ENCODE results near the gene PTPRM. TPM values are rescaled to one million over a fixed set of nuclear protein-coding genes. Genes with fewer than 3 reads are reported as not detected.

PTPRM gene
- total and polyA plus RNA-seq, 2 of the 4 experiments (the other 2 are of a cell fraction): 28.3 to 51.2 TPM

DNA sequence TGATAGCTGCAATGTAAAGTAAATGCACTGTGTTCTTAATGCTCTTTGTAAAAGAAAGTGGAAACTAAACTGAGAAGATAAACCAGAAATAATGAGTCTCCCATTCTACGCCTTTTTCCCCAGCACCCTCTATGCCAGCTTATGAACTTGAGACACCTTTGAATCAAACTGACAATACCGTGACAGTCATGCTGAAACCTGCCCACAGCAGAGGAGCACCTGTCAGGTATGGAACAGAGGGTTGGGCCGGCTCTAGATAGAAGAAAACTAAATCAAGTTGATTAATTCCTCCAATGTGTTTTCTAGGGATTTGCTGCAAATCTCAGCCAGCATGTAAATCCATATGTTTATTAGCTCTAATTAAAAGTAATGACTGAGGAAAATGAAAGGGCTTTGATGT lies 521.5 kb downstream of the PTPRM start:
- no peaks in the 10 kb centered on the region for H3K79me1 ChIP-seq (ENCODE audit: low read depth in 1 of 2, low read length in 2 of 2)
- intact Hi-C loops (cut with micrococcal nuclease): no loop called here
- no peak overlapping the region for H2BK5ac ChIP-seq (ENCODE audit: low read depth, low read length, poor library complexity, severe bottlenecking)
- no peak overlapping the region for H3K4me3 ChIP-seq (ENCODE audit: insufficient read depth, low read depth, low read length)
- no peak overlapping the region for H3K18ac ChIP-seq (ENCODE audit: low read depth, low read length)
- dilution Hi-C loops (cut with HindIII; ENCODE audit: low sequenced_read_pairs, unreplicated experiment): no loop called here
- H4K20me1 ChIP-seq (ENCODE audit: insufficient read depth, low read length): no peaks in the 10 kb centered on the region
- no peak overlapping the region for H3K4ac ChIP-seq (ENCODE audit: low read depth, low read length)
- H4K91ac ChIP-seq (ENCODE audit: insufficient read depth, low read depth, low read length): no peak overlapping the region
- WGBS, 2 experiments (ENCODE audit: extremely low coverage in 2 of 2, insufficient read length in 1 of 2): no CpG with 5 or more reads among the region's 3 CpGs
- in situ Hi-C loops (cut with MboI; ENCODE audit: low sequenced_read_pairs): no loop called here
- DNase-seq: no peak
- H3K4me1 ChIP-seq (ENCODE audit: control insufficient read depth, insufficient read depth, low read length): no peaks in the 10 kb centered on the region
- no peak overlapping the region for H2BK15ac ChIP-seq (ENCODE audit: low read depth, low read length)
- TF ChIP-seq MAZ (IDR thresholded peaks at IDR 0.05; ENCODE audit: borderline replicate concordance, low read depth, low read length): no peak
- no peak for TF ChIP-seq NFE2L2 (IDR thresholded peaks at IDR 0.05; ENCODE audit: low read depth, low read length)
- no peak for TF ChIP-seq CHD1 (IDR thresholded peaks at IDR 0.05; ENCODE audit: low read depth, low read length)
- TF ChIP-seq RAD21 (IDR thresholded peaks at IDR 0.05; ENCODE audit: low read length): no peak
- TF ChIP-seq, protein P1, sequence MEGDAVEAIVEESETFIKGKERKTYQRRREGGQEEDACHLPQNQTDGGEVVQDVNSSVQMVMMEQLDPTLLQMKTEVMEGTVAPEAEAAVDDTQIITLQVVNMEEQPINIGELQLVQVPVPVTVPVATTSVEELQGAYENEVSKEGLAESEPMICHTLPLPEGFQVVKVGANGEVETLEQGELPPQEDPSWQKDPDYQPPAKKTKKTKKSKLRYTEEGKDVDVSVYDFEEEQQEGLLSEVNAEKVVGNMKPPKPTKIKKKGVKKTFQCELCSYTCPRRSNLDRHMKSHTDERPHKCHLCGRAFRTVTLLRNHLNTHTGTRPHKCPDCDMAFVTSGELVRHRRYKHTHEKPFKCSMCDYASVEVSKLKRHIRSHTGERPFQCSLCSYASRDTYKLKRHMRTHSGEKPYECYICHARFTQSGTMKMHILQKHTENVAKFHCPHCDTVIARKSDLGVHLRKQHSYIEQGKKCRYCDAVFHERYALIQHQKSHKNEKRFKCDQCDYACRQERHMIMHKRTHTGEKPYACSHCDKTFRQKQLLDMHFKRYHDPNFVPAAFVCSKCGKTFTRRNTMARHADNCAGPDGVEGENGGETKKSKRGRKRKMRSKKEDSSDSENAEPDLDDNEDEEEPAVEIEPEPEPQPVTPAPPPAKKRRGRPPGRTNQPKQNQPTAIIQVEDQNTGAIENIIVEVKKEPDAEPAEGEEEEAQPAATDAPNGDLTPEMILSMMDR (conservative IDR thresholded peaks at IDR 0.05; ENCODE audit: low read depth, low read length): no peak
- TF ChIP-seq, protein P2, sequence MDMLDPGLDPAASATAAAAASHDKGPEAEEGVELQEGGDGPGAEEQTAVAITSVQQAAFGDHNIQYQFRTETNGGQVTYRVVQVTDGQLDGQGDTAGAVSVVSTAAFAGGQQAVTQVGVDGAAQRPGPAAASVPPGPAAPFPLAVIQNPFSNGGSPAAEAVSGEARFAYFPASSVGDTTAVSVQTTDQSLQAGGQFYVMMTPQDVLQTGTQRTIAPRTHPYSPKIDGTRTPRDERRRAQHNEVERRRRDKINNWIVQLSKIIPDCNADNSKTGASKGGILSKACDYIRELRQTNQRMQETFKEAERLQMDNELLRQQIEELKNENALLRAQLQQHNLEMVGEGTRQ (IDR thresholded peaks at IDR 0.05; ENCODE audit: low read depth, low read length): no peak
- TF ChIP-seq POLR2A (IDR thresholded peaks at IDR 0.05; ENCODE audit: low read depth, low read length): no peak
- no peak for TF ChIP-seq SMC3 (IDR thresholded peaks at IDR 0.05; ENCODE audit: low read depth, low read length)
- no peak for TF ChIP-seq RCOR1 (IDR thresholded peaks at IDR 0.05; ENCODE audit: insufficient replicate concordance, low read length)
- no peak for TF ChIP-seq MAFK (IDR thresholded peaks at IDR 0.05; ENCODE audit: low read depth, low read length)
- TF ChIP-seq CEBPB (IDR thresholded peaks at IDR 0.05; ENCODE audit: low read depth, low read length): no peak
- TF ChIP-seq, protein P3, sequence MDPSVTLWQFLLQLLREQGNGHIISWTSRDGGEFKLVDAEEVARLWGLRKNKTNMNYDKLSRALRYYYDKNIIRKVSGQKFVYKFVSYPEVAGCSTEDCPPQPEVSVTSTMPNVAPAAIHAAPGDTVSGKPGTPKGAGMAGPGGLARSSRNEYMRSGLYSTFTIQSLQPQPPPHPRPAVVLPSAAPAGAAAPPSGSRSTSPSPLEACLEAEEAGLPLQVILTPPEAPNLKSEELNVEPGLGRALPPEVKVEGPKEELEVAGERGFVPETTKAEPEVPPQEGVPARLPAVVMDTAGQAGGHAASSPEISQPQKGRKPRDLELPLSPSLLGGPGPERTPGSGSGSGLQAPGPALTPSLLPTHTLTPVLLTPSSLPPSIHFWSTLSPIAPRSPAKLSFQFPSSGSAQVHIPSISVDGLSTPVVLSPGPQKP (IDR thresholded peaks at IDR 0.05; ENCODE audit: borderline replicate concordance, low read depth, low read length): no peak
- no peak for TF ChIP-seq MXI1 (IDR thresholded peaks at IDR 0.05; ENCODE audit: borderline replicate concordance, low read depth, low read length)
- no peak for TF ChIP-seq RFX5 (IDR thresholded peaks at IDR 0.05; ENCODE audit: low read depth, low read length)
- TF ChIP-seq FOS (IDR thresholded peaks at IDR 0.05; ENCODE audit: low read depth, low read length): no peak
- no peak for TF ChIP-seq BHLHE40 (IDR thresholded peaks at IDR 0.05; ENCODE audit: low read depth, low read length)
- H4K5ac ChIP-seq (ENCODE audit: low read depth, low read length): no peak overlapping the region
- H2AK9ac ChIP-seq (replicated peaks; ENCODE audit: low read depth, low read length, poor library complexity): no peak overlapping the region
- no peak for ATAC-seq (ENCODE audit: low read depth)
- H3K14ac ChIP-seq (replicated peaks; ENCODE audit: low read depth, low read length): no peak overlapping the region
- H2AFZ ChIP-seq (replicated peaks; ENCODE audit: low read length, poor library complexity): no peak overlapping the region
- no peak overlapping the region for H3K23ac ChIP-seq (ENCODE audit: low read depth, low read length)
- no peak overlapping the region for H3K56ac ChIP-seq (ENCODE audit: extremely low read depth, insufficient read depth, low read length)
- H2BK120ac ChIP-seq (ENCODE audit: low read depth, low read length): no peak overlapping the region
- H3K9ac ChIP-seq (ENCODE audit: low read depth, low read length): no peak overlapping the region
- H3K9me1 ChIP-seq (ENCODE audit: insufficient read depth, low read length): no peaks in the 10 kb centered on the region
- H3K27ac ChIP-seq (ENCODE audit: insufficient read depth, low read length): no peak overlapping the region
- no peak overlapping the region for H2AK5ac ChIP-seq (ENCODE audit: low read depth, low read length)
- no peak overlapping the region for H2BK20ac ChIP-seq (ENCODE audit: low read depth, low read length)
- no peak overlapping the region for H4K8ac ChIP-seq (ENCODE audit: low read depth in 2 of 2, low read length in 2 of 2)
- no peaks in the 10 kb centered on the region for H3K27me3 ChIP-seq (ENCODE audit: control insufficient read depth, insufficient read depth, low read length)
- ChIA-PET CTCF (interaction anchor here (1.0 kb wide), 1 partner anchor 293 kb away, joined by 3 read pairs; no protein-coding TSS in a partner anchor), POLR2A (ENCODE audit: unreplicated experiment) (interaction anchor here (0.6 kb wide), 1 partner anchor 62 kb away, joined by 4 read pairs; no protein-coding TSS in a partner anchor)
- H3K36me3 ChIP-seq (ENCODE audit: control insufficient read depth, insufficient read depth, low read length): peaks cover 5% of the 10 kb centered on the region
- H3K4me2 ChIP-seq (ENCODE audit: low read depth, low read length): no peak overlapping the region
- no peaks in the 10 kb centered on the region for H3K9me3 ChIP-seq (ENCODE audit: control insufficient read depth, insufficient read depth, low read length)
- no TSS peak for BruUV-seq (replicated peaks)
